HG03342 (cell line): ENCODE results near the gene GALK2.
"Not testable (repeated sequence)": the region's sequence is repeated elsewhere in the genome, so short reads cannot be mapped to it uniquely, and the experiment has no call there.

Source experiments
- ATAC-seq: cut with Tn5 transposase; IDR thresholded peaks from one replicate; pipeline ENCODE4 v1.9.1; 2021; ENCODE audit warnings: mild to moderate bottlenecking, moderate library complexity; ENCODE audit not compliant: unreplicated experiment

The GALK2 gene

GRCh38 chr15:49328941-49329340 is 158.9 kb downstream of the GALK2 start:
- ATAC-seq: no peak

- ATAC-seq: no peak
These were observed 160.1 kb downstream of the GALK2 start for GRCh38 chr15:49330166-49330565.

- no peak for ATAC-seq
These were observed 161.4 kb downstream of the GALK2 start for GRCh38 chr15:49331442-49331841.

- no peak for ATAC-seq
These were observed 161.9 kb downstream of the GALK2 start for GRCh38 chr15:49331951-49332350.

GRCh38 chr15:49339656-49340055 is 169.6 kb downstream of the GALK2 start:
- ATAC-seq: no peak

- ATAC-seq: no peak
These were observed 173.5 kb downstream of the GALK2 start for GRCh38 chr15:49343546-49343945.

- not testable (repeated sequence) for ATAC-seq
These were observed 184.4 kb downstream of the GALK2 start for GRCh38 chr15:49354439-49354838.

- no peak for ATAC-seq
These were observed 191.3 kb downstream of the GALK2 start for GRCh38 chr15:49361370-49361769.

- no peak for ATAC-seq
These were observed 196.4 kb downstream of the GALK2 start for GRCh38 chr15:49366496-49366895.

- no peak for ATAC-seq
These were observed 200.7 kb downstream of the GALK2 start for GRCh38 chr15:49370782-49371181.

GRCh38 chr15:49372366-49372765 is 202.3 kb downstream of the GALK2 start:
- ATAC-seq: no peak

GRCh38 chr15:49379996-49380395 is 209.9 kb downstream of the GALK2 start:
- no peak for ATAC-seq

- no peak for ATAC-seq
These were observed 210.9 kb downstream of the GALK2 start for GRCh38 chr15:49380912-49381311.
